Lower leg skin (tissue), 4 donors: Measurements from ENCODE around the gene GRM7. TPM values are rescaled to one million over a fixed set of nuclear protein-coding genes. Genes with fewer than 3 reads are reported as not detected.

ENCODE experiments used
- DNase-seq, 2 donors: peaks; one replicate each; pipeline ENCODE4 v3.0.0-alpha.2; 2019; ENCODE audit warnings: low spot score in 2 of 2
- H3K4me3 ChIP-seq: fragments of 200-600 bp; sonication (generic); 2 replicates; pipeline ENCODE4 v1.5.1; 2017; ENCODE audit warnings: mild to moderate bottlenecking, low read depth; ENCODE audit not compliant: poor library complexity, severe bottlenecking
- CTCF ChIP-seq, 3 donors: fragments of 450-650 bp; IDR thresholded peaks; one replicate each; pipeline ENCODE4 v1.5.1; 2016; ENCODE audit warnings: antibody characterized with exemption in 3 of 3, mild to moderate bottlenecking in 3 of 3, moderate library complexity in 2 of 3
- POLR2A ChIP-seq, 2 donors: fragments of 450-650 bp; IDR thresholded peaks; one replicate each; pipeline ENCODE4 v1.6.1; 2016 to 2017; ENCODE audit warnings: antibody characterized with exemption in 2 of 2, mild to moderate bottlenecking in 1 of 2, moderate library complexity in 1 of 2
- WGBS, 2 donors: methylation state at CpG; one replicate each; pipeline ENCODE4 v1.1.5; 2018; 5-methylcytosine and 5-hydroxymethylcytosine counted together
- intact Hi-C: fragments of 100-400 bp; cut with DNase I; formaldehyde crosslinking; loops from one replicate; pipeline ENCODE4 v1.15.0; 2023; ENCODE audit warnings: low total_unique reads
- total RNA-seq, 4 donors: library from RNA; depleted of rRNA; stranded (reverse); fragments of >200 nt; gene quantifications; one replicate each; pipeline ENCODE4 v1.1.0, GENCODE V29; 2016

Gene GRM7
- total RNA-seq, 4 donors from 2014 or later = 0.32 TPM; not detected in 3

- intact Hi-C loops = no loop called here
- 73 to 81% methylated on average over 1 of the region's 1 CpG for WGBS, 2 donors
- DNase-seq = no peak
- TF ChIP-seq POLR2A (IDR thresholded peaks at IDR 0.05) = no peak
- no peak for TF ChIP-seq CTCF (IDR thresholded peaks at IDR 0.05)
- H3K4me3 ChIP-seq = no peak overlapping the region
Observed at GRCh38 chr3:7659079-7659478, 798.2 kb downstream of the GRM7 start.

GRCh38 chr3:7663771-7664170, 802.9 kb downstream of the GRM7 start:
- TF ChIP-seq CTCF (IDR thresholded peaks at IDR 0.05) = no peak
- no peak for TF ChIP-seq POLR2A (IDR thresholded peaks at IDR 0.05)
- WGBS, 2 donors = 70 to 83% methylated on average over 4 of the region's 4 CpGs
- no peak overlapping the region for H3K4me3 ChIP-seq
- intact Hi-C loops = no loop called here
- no peak for DNase-seq

GRCh38 chr3:7667774-7668173, 806.9 kb downstream of the GRM7 start:
- WGBS, 2 donors = 86 to 94% methylated on average over 1 of the region's 1 CpG
- DNase-seq = no peak
- intact Hi-C loops = no loop called here
- no peak overlapping the region for H3K4me3 ChIP-seq
- no peak for TF ChIP-seq POLR2A (IDR thresholded peaks at IDR 0.05)
- no peak for TF ChIP-seq CTCF (IDR thresholded peaks at IDR 0.05)

- intact Hi-C loops = no loop called here
- no peak for TF ChIP-seq POLR2A (IDR thresholded peaks at IDR 0.05)
- no peak for TF ChIP-seq CTCF (IDR thresholded peaks at IDR 0.05)
Observed at GRCh38 chr3:7669641-7670040, 808.7 kb downstream of the GRM7 start.

GRCh38 chr3:7678521-7678920, 817.6 kb downstream of the GRM7 start:
- no peak overlapping the region for H3K4me3 ChIP-seq
- intact Hi-C loops = no loop called here
- no peak for TF ChIP-seq CTCF (IDR thresholded peaks at IDR 0.05)
- TF ChIP-seq POLR2A (IDR thresholded peaks at IDR 0.05) = no peak
- WGBS, 2 donors = 69 to 71% methylated on average over 3 of the region's 3 CpGs
- no peak for DNase-seq

More at GRCh38 chr3:7669641-7670040, 808.7 kb downstream of the GRM7 start:
- 79 to 82% methylated on average over 3 of the region's 3 CpGs for WGBS, 2 donors
- no peak overlapping the region for H3K4me3 ChIP-seq
- no peak for DNase-seq

- TF ChIP-seq CTCF (IDR thresholded peaks at IDR 0.05) = no peak
- no peak for TF ChIP-seq POLR2A (IDR thresholded peaks at IDR 0.05)
- no peak overlapping the region for H3K4me3 ChIP-seq
- DNase-seq = peak; percentile 59 to 83
- 18 to 21% methylated on average over 4 of the region's 4 CpGs for WGBS, 2 donors
- intact Hi-C loops = no loop called here
Observed at GRCh38 chr3:7682822-7683229, 821.9 kb downstream of the GRM7 start.
